ENCODE data around the gene ARHGAP9. TPM values are rescaled to one million over a fixed set of nuclear protein-coding genes. Genes with fewer than 3 reads are reported as not detected.

The ARHGAP9 gene
- total RNA-seq, 4 donors from 2014 or later = 16.6 to 50.1 (median 24.7) TPM

DNA sequence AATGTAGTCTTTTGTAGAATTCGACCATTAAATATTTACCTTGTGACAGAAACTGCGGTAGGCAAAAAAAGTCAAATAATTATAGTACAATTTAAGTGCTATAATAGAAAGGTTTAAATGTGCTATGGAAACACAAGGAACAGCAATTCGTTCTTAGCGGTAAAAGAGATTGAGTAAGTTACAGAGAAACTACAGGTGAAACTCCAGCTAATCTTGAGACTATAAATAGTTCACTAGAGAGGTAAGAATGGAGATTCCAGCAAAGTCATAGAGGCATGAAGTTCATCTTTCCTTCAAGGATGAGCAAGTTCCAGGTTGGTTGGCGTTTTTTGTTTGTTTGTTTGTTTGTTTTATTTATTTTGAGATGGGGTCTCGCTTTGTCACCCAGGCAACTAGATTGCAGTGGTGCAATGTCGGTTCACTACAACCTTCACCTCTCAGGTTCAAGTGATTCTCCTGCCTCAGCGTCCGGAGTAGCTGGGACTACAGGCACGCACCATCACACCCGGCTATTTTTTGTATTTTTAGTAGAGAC lies 47.9 kb downstream of the ARHGAP9 start:
- TF ChIP-seq, protein P1, sequence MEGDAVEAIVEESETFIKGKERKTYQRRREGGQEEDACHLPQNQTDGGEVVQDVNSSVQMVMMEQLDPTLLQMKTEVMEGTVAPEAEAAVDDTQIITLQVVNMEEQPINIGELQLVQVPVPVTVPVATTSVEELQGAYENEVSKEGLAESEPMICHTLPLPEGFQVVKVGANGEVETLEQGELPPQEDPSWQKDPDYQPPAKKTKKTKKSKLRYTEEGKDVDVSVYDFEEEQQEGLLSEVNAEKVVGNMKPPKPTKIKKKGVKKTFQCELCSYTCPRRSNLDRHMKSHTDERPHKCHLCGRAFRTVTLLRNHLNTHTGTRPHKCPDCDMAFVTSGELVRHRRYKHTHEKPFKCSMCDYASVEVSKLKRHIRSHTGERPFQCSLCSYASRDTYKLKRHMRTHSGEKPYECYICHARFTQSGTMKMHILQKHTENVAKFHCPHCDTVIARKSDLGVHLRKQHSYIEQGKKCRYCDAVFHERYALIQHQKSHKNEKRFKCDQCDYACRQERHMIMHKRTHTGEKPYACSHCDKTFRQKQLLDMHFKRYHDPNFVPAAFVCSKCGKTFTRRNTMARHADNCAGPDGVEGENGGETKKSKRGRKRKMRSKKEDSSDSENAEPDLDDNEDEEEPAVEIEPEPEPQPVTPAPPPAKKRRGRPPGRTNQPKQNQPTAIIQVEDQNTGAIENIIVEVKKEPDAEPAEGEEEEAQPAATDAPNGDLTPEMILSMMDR (IDR thresholded peaks at IDR 0.05; ENCODE audit: low read depth) = no peak

DNA sequence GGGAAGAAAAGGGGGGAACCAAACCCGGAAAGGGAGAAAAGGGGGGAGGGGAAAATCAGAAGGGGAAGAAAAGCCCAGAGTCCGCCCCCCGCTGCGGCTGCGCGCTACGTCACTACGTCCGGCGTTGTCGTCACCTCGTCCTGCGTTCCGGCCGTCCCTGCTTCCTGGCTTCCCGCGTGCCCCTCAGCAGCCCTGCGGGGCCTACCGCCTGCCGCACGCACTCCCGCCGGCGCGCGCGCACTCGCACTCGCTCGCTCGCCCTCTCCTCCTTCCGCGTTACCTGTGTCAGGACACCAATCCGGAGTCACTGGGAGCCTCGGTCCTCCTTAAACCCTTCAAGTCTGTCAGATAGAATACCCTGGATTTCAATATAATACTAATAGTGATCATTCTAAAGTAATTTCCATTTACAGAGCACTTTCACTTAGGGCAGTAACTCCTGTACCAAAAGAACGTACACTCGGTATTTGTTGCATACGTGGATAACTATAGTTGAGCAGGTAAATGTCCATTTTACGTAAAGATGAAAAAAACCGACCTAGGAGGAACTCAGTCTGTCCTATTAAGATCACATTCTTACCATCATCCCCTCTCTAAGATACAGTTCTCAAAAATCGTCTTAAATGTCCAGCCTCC lies 48.6 kb downstream of the ARHGAP9 start, which contains the start of gene R3HDM2:
R3HDM2 (minus strand) TSS at position 113 of the 636 bp plus-strand sequence. CDS start 120,615 bp downstream, outside the sequence.
- TF ChIP-seq, protein P1 (IDR thresholded peaks at IDR 0.05; ENCODE audit: low read depth) = no peak

DNA sequence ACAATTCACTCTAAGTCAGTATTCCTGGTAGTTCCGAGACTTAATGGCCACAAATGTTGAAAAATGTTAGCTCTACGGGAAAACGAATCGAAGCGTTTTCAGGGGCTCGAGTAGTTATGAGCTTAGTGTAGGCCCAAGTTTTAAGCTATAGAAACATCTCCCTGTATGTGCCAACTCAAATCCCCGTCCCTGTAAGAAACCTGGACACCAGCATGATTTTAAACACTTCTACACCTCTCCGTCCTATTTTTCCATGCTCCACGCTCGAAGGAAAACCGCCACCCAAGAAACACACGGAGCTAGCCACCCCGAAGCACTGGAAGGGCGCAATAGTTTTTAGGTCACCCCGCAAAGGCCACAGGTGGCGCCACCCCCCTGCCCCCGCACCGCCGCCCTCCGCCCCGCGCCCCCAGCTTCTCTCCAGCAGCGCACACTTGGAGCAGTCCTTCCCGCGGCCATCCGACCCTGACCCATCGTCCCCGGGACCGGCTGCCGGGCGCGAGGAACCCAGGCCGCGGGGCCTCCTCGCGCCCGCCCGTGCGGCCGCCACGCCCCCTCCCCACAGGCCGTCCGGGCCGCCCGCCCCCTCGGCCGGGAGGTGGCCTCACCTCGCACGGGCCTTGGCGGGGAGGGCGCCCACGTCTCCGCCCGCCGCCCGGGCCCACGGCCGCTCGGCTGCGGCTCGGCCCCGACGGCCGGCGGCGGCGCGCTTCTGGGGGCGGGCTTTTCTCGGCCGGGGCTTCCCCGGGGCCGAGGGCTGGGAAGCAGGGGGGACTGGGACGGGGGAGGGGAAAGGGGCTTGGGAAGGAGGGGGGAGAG lies 49.3 kb downstream of the ARHGAP9 start:
- TF ChIP-seq, protein P1 (IDR thresholded peaks at IDR 0.05; ENCODE audit: low read depth) = no peak

DNA sequence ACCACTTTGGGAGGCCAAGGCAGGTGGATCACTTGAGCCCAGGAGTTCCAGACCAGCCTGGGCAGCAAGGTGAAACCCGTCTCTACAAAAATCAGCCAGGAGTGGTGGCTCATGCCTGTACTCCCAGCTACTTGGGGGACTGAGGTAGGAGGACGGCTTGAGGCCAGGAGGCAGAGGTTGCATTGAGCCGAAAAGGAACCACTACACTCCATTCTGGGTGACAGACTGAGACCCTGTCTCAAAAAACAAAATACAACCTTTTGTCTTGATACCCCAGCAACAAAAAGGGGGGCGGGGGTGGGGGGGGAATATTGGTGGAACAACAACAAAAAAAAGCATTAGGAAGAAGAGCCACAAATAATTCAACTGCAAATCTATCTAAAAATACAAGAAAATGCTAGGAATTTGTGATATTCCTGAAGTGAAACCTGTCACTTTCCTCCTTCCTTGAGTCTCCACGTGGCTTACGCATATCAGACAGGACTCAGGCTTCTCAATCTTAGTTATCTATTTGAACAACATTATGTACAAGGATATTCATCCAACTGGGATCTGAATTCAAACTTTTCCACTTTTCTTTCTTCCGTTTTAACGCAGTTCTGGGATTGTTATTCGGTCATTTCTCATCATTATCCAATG lies 50.1 kb downstream of the ARHGAP9 start:
- TF ChIP-seq, protein P1 (IDR thresholded peaks at IDR 0.05; ENCODE audit: low read depth) = no peak

DNA sequence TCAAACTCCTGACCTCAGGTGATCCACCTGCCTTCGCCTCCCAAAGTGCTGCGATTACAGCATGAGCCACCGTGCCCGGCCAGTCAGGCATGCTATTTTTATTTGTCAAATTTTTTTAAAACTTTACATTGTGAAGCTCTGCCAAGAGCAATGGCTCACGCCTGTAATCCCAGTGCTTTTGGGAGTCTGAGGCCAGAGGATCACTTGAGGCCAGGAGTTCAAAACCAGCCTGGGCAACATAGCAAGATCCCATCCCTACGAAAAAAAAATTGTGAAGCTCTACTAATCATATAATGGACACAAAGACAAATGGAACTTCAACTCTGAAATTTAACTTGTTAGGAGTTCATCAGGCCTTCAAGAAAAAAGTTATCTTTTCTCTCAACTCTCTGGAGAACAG lies 50.7 kb downstream of the ARHGAP9 start:
- TF ChIP-seq, protein P1 (IDR thresholded peaks at IDR 0.05; ENCODE audit: low read depth) = no peak

Small RNA genes lying within 50 kb of the gene (small RNA-seq; reads per million reads assigned to genes)
- not detected for gene MIR616

Other genes starting within 250 kb of the ARHGAP9 start
- 1 to 10 TPM; 2.2 to 7.8 (median 3.7) TPM for gene STAC3, start 228.7 kb downstream of the ARHGAP9 start, total RNA-seq
- 10 to 100 TPM; 48.2 to 51.2 (median 48.7) TPM for gene R3HDM2, start 48.8 kb downstream of the ARHGAP9 start, total RNA-seq
- gene INHBC, start 45.1 kb downstream of the ARHGAP9 start, total RNA-seq = not detected
- gene INHBE, start 24.6 kb downstream of the ARHGAP9 start, total RNA-seq = not detected
- 1 to 10 TPM in 3 of 4 donors, not detected in 1; 1.5 to 3.7 (median 2.9) TPM for gene GLI1, start 20.1 kb downstream of the ARHGAP9 start, total RNA-seq
- gene MARS1, start 8.2 kb upstream of the ARHGAP9 start, total RNA-seq = 10 to 100 TPM; 43.4 to 86.9 (median 47.5) TPM
- 10 to 100 TPM; 23.3 to 68.8 (median 45.1) TPM for gene DDIT3, start 40.6 kb upstream of the ARHGAP9 start, total RNA-seq
- 10 to 100 TPM; 14.8 to 41.4 (median 16.8) TPM for gene MBD6, start 43.0 kb upstream of the ARHGAP9 start, total RNA-seq
- 100 to 1,000 TPM in 3 of 4 donors, 10 to 100 TPM in 1; 78.6 to 161 (median 131) TPM for gene DCTN2, start 67.3 kb upstream of the ARHGAP9 start, total RNA-seq
- gene KIF5A, start 70.2 kb upstream of the ARHGAP9 start, total RNA-seq = under 1 TPM in 2 of 4 donors, not detected in 2; 0.17 to 0.38 TPM
- 10 to 100 TPM; 10.7 to 13.2 (median 11.9) TPM for gene PIP4K2C, start 111.3 kb upstream of the ARHGAP9 start, total RNA-seq
- gene DTX3, start 125.0 kb upstream of the ARHGAP9 start, total RNA-seq = 1 to 10 TPM; 1.8 to 4.8 (median 4.0) TPM
- 10 to 100 TPM in 1 of 4 donors, 1 to 10 TPM in 3; 2.1 to 13.6 (median 8.9) TPM for gene ARHGEF25, start 131.6 kb upstream of the ARHGAP9 start, total RNA-seq
- 1 to 10 TPM in 1 of 4 donors, under 1 TPM in 3; 0.17 to 3.4 (median 0.49) TPM for gene B4GALNT1, start 153.3 kb upstream of the ARHGAP9 start, total RNA-seq
- 100 to 1,000 TPM; 120 to 390 (median 277) TPM for gene OS9, start 214.3 kb upstream of the ARHGAP9 start, total RNA-seq